ENCODE data around the gene SLC29A3. TPM values are rescaled to one million over a fixed set of nuclear protein-coding genes. Genes with fewer than 3 reads are reported as not detected.
A peak's percentile ranks its signal among the peaks of the same experiment; 100 is the strongest.

The SLC29A3 gene
- total RNA-seq, 2 experiments from 2014 or later = 2.3 to 2.5 TPM

DNA sequence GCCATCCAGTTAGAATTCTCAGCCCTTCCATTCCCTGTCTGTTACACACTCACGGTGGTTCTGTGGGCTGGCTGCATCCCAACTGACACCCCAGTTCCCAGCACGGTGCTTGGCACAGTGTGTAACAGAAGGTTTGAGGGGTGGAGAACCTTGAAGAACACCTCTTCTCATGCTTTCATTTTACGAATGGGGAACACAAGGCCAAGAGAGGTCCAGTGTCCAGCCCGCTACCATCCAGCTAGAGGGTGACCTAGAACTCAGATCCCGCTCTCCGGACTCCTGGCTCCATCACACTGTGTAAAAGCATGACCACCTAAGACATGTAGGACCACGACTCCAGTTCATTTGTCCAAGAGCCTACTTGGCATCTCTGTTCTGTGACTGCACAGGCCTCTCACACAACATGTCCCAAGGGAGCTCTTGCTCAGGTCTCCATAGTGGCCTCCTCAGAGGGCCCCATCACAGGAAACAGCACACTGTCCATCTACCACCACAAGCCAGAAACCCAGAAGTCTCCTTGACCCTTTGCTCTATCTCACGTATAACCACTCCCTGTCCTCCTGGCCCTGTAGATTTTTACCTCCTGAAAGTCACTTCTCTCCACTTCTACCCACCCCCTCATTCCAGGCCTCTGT is 74.9 kb downstream of the SLC29A3 start:
- POLR2A ChIA-PET = no interaction called here
- Mint-ChIP-seq H3K27ac (no peak overlapping the region), H3K27me3 (peaks cover 53% of the 10 kb centered on the region), H3K4me3 (no peak overlapping the region), H3K4me1 (ENCODE audit: low read depth) (peaks cover 3% of the 10 kb centered on the region), H3K9me3 (no peaks in the 10 kb centered on the region), H3K36me3 (ENCODE audit: low read depth) (no peaks in the 10 kb centered on the region)
- Histone ChIP-seq H3K36me3 (ENCODE audit: insufficient read depth, low read length) (no peaks in the 10 kb centered on the region), H3K27me3 (ENCODE audit: control insufficient read depth in 1 of 2, insufficient read depth in 2 of 2, low read length in 2 of 2) (peaks cover 41 to 48% of the 10 kb centered on the region in 2 experiments), H3K27ac (ENCODE audit: low read depth in 1 of 2, low read length in 2 of 2) (no peak overlapping the region), H3K4me1 (ENCODE audit: insufficient read depth, low read length) (peaks cover 17% of the 10 kb centered on the region), H3K4me3 (ENCODE audit: low read length) (no peak overlapping the region), H3K9me3 (ENCODE audit: control insufficient read depth in 1 of 2, insufficient read depth in 1 of 2, low read length in 2 of 2) (peaks cover 0 to 7% of the 10 kb centered on the region in 2 experiments)
- DNase-seq (no peak), ATAC-seq (ENCODE audit: poor library complexity) (no peak)
- intact Hi-C loops (cut with DNase I, micrococcal nuclease) = no loop called here
- no peak for TF ChIP-seq CTCF (IDR thresholded peaks at IDR 0.05)
- CTCF ChIA-PET = no interaction called here

DNA sequence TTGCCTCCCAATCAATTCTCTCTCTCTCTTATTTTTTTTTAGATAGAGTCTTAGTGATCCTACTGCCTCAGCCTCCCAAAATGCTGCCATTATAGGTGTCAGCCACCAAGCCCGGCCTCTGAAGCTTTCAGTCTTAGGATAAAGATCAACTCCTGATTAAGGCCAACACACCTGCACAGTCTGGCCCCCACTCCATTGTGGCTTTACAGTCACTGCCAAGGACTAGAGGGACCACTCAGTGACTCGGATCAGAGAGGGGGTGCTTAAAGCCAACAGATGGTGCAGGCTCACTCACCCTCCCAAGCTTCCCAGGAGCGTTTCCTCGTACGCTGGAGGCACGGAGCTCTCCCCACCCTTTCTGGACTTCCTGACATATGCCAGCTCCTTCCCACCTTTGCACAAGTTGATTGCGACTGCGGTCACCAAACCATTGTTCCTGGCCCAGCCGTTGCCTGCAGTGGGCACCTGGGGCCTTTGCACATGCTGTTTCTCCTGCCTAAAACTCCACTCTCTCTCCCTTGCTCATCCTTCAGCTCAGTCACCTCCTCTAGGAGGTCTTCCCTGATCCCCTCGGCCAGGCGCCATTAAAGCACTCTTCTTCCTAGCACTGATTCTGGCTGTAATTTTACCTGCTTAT is 76.0 kb downstream of the SLC29A3 start:
- DNase-seq (no peak), ATAC-seq (ENCODE audit: poor library complexity) (no peak)
- Mint-ChIP-seq H3K4me1 (ENCODE audit: low read depth) (peaks cover 3% of the 10 kb centered on the region), H3K27me3 (peaks cover 64% of the 10 kb centered on the region), H3K27ac (no peak overlapping the region), H3K36me3 (ENCODE audit: low read depth) (no peaks in the 10 kb centered on the region), H3K4me3 (no peak overlapping the region), H3K9me3 (no peaks in the 10 kb centered on the region)
- peaks cover 17% of the 10 kb centered on the region for H3K4me1 ChIP-seq (ENCODE audit: insufficient read depth, low read length)
- H3K9me3 ChIP-seq (ENCODE audit: control insufficient read depth in 1 of 2, insufficient read depth in 1 of 2, low read length in 2 of 2) = peaks cover 0 to 7% of the 10 kb centered on the region in 2 experiments
- TF ChIP-seq CTCF (IDR thresholded peaks at IDR 0.05) = no peak
- ChIA-PET CTCF (no interaction called here), POLR2A (no interaction called here)
- H3K4me3 ChIP-seq (ENCODE audit: low read length) = no peak overlapping the region
- H3K27me3 ChIP-seq (ENCODE audit: control insufficient read depth in 1 of 2, insufficient read depth in 2 of 2, low read length in 2 of 2) = peaks cover 42 to 56% of the 10 kb centered on the region in 2 experiments
- no peak overlapping the region for H3K27ac ChIP-seq (ENCODE audit: low read depth in 1 of 2, low read length in 2 of 2)
- H3K36me3 ChIP-seq (ENCODE audit: insufficient read depth, low read length) = no peaks in the 10 kb centered on the region
- intact Hi-C loops (cut with DNase I, micrococcal nuclease) = loop anchor here in 1 of 2 experiments (5.0 kb wide), 1 partner anchor 417 kb away; no protein-coding TSS in a partner anchor

DNA sequence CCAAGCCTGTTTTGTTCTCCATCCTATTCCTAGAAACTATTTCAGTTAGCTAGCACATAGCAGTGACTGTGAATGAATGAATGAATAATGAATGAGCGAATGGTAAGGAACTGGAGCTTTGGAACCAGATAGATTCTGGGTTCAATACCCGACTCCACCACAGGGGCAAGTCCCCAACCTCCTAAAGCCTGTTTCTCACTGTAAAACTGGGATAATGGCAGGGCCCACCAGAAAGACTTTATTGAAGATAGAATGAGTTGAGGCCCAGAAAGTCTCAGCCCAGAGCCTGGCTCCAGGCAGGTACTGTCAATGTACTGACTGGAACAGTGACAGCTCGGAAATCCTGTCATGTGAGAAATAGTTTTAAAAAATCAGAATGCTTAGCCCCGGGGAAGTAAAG is 76.6 kb downstream of the SLC29A3 start:
- ATAC-seq (ENCODE audit: poor library complexity) (no peak), DNase-seq (no peak)
- H3K27ac ChIP-seq (ENCODE audit: low read depth in 1 of 2, low read length in 2 of 2) = no peak overlapping the region
- H3K9me3 Mint-ChIP-seq = no peaks in the 10 kb centered on the region
- peaks cover 14% of the 10 kb centered on the region for H3K4me1 ChIP-seq (ENCODE audit: insufficient read depth, low read length)
- ChIA-PET POLR2A (no interaction called here), CTCF (no interaction called here)
- peaks cover 3% of the 10 kb centered on the region for H3K4me1 Mint-ChIP-seq (ENCODE audit: low read depth)
- H3K4me3 ChIP-seq (ENCODE audit: low read length) = no peak overlapping the region
- H3K9me3 ChIP-seq (ENCODE audit: control insufficient read depth in 1 of 2, insufficient read depth in 1 of 2, low read length in 2 of 2) = peaks cover 0 to 7% of the 10 kb centered on the region in 2 experiments
- intact Hi-C loops (cut with DNase I, micrococcal nuclease) = loop anchor here in 1 of 2 experiments (5.0 kb wide), 1 partner anchor 417 kb away; no protein-coding TSS in a partner anchor
- H3K4me3 Mint-ChIP-seq = peak overlapping the region; percentile 63
- H3K27me3 Mint-ChIP-seq = peaks cover 66% of the 10 kb centered on the region
- no peak overlapping the region for H3K27ac Mint-ChIP-seq
- TF ChIP-seq CTCF (IDR thresholded peaks at IDR 0.05) = no peak
- H3K27me3 ChIP-seq (ENCODE audit: control insufficient read depth in 1 of 2, insufficient read depth in 2 of 2, low read length in 2 of 2) = peaks cover 38 to 59% of the 10 kb centered on the region in 2 experiments
- H3K36me3 ChIP-seq (ENCODE audit: insufficient read depth, low read length) = no peaks in the 10 kb centered on the region
- H3K36me3 Mint-ChIP-seq (ENCODE audit: low read depth) = no peaks in the 10 kb centered on the region
